Measurements from ENCODE around the gene SYNGR4.
A peak's percentile ranks its signal among the peaks of the same experiment; 100 is the strongest.

Gene SYNGR4

GRCh38 chr19:48395499-48395898 is 31.3 kb downstream of the SYNGR4 start:
- Mint-ChIP-seq H3K27me3 (peaks cover 10% of the 10 kb centered on the region), H3K27ac (no peak overlapping the region), H3K36me3 (no peaks in the 10 kb centered on the region), H3K4me3 (no peak overlapping the region), H3K9me3 (ENCODE audit: low read depth) (no peaks in the 10 kb centered on the region), H3K4me1 (ENCODE audit: low read depth) (peaks cover 45% of the 10 kb centered on the region)

- peaks cover 10% of the 10 kb centered on the region for H3K27me3 Mint-ChIP-seq
- H3K9me3 Mint-ChIP-seq (ENCODE audit: low read depth): no peaks in the 10 kb centered on the region
- no peak overlapping the region for H3K4me3 Mint-ChIP-seq
- no peak overlapping the region for H3K27ac Mint-ChIP-seq
- peaks cover 45% of the 10 kb centered on the region for H3K4me1 Mint-ChIP-seq (ENCODE audit: low read depth)
- H3K36me3 Mint-ChIP-seq: no peaks in the 10 kb centered on the region
Measured at GRCh38 chr19:48396016-48396823, 32.1 kb downstream of the SYNGR4 start.

- H3K4me1 Mint-ChIP-seq (ENCODE audit: low read depth): peaks cover 42% of the 10 kb centered on the region
- H3K4me3 Mint-ChIP-seq: no peak overlapping the region
- H3K36me3 Mint-ChIP-seq: no peaks in the 10 kb centered on the region
- no peaks in the 10 kb centered on the region for H3K9me3 Mint-ChIP-seq (ENCODE audit: low read depth)
- H3K27me3 Mint-ChIP-seq: peaks cover 10% of the 10 kb centered on the region
- H3K27ac Mint-ChIP-seq: no peak overlapping the region
Measured at GRCh38 chr19:48396824-48397176, 32.6 kb downstream of the SYNGR4 start.

GRCh38 chr19:48397263-48398101 is 33.3 kb downstream of the SYNGR4 start:
- Mint-ChIP-seq H3K27me3 (peaks cover 10% of the 10 kb centered on the region), H3K27ac (peak overlapping the region; percentile 85)

GRCh38 chr19:48398102-48398374 is 33.9 kb downstream of the SYNGR4 start:
- peak overlapping the region; percentile 91 for H3K4me3 Mint-ChIP-seq
- H3K9me3 Mint-ChIP-seq (ENCODE audit: low read depth): no peaks in the 10 kb centered on the region
- H3K36me3 Mint-ChIP-seq: no peaks in the 10 kb centered on the region
- H3K27me3 Mint-ChIP-seq: peaks cover 10% of the 10 kb centered on the region
- H3K27ac Mint-ChIP-seq: peak overlapping the region; percentile 85
- peaks cover 36% of the 10 kb centered on the region for H3K4me1 Mint-ChIP-seq (ENCODE audit: low read depth)

More at GRCh38 chr19:48397263-48398101, 33.3 kb downstream of the SYNGR4 start:
- Mint-ChIP-seq H3K9me3 (ENCODE audit: low read depth) (no peaks in the 10 kb centered on the region), H3K4me3 (peak overlapping the region; percentile 91), H3K4me1 (ENCODE audit: low read depth) (peaks cover 40% of the 10 kb centered on the region), H3K36me3 (no peaks in the 10 kb centered on the region)

GRCh38 chr19:48398375-48399235 is 34.4 kb downstream of the SYNGR4 start:
- H3K9me3 Mint-ChIP-seq (ENCODE audit: low read depth): no peaks in the 10 kb centered on the region
- peak overlapping the region; percentile 77 for H3K4me3 Mint-ChIP-seq
- peaks cover 39% of the 10 kb centered on the region for H3K4me1 Mint-ChIP-seq (ENCODE audit: low read depth)
- H3K27me3 Mint-ChIP-seq: peaks cover 10% of the 10 kb centered on the region
- peak overlapping the region; percentile 34 for H3K27ac Mint-ChIP-seq
- H3K36me3 Mint-ChIP-seq: no peaks in the 10 kb centered on the region

- H3K27ac Mint-ChIP-seq: no peak overlapping the region
- H3K36me3 Mint-ChIP-seq: no peaks in the 10 kb centered on the region
- H3K27me3 Mint-ChIP-seq: peaks cover 8% of the 10 kb centered on the region
- no peak overlapping the region for H3K4me3 Mint-ChIP-seq
- H3K9me3 Mint-ChIP-seq (ENCODE audit: low read depth): no peaks in the 10 kb centered on the region
- H3K4me1 Mint-ChIP-seq (ENCODE audit: low read depth): peaks cover 34% of the 10 kb centered on the region
Measured at GRCh38 chr19:48400018-48400742, 36.0 kb downstream of the SYNGR4 start.

- Mint-ChIP-seq H3K4me3 (no peak overlapping the region), H3K27ac (no peak overlapping the region), H3K27me3 (peaks cover 7% of the 10 kb centered on the region), H3K4me1 (ENCODE audit: low read depth) (peaks cover 25% of the 10 kb centered on the region), H3K9me3 (ENCODE audit: low read depth) (no peaks in the 10 kb centered on the region), H3K36me3 (no peaks in the 10 kb centered on the region)
Measured at GRCh38 chr19:48401287-48401686, 37.1 kb downstream of the SYNGR4 start.

- Mint-ChIP-seq H3K9me3 (ENCODE audit: low read depth) (no peaks in the 10 kb centered on the region), H3K36me3 (no peaks in the 10 kb centered on the region), H3K4me1 (ENCODE audit: low read depth) (peaks cover 15% of the 10 kb centered on the region), H3K27ac (no peak overlapping the region), H3K4me3 (no peak overlapping the region), H3K27me3 (peaks cover 8% of the 10 kb centered on the region)
Measured at GRCh38 chr19:48403606-48404005, 39.4 kb downstream of the SYNGR4 start.

GRCh38 chr19:48405010-48405659 is 41.0 kb downstream of the SYNGR4 start:
- H3K4me3 Mint-ChIP-seq: no peak overlapping the region
- H3K36me3 Mint-ChIP-seq: no peaks in the 10 kb centered on the region
- H3K27ac Mint-ChIP-seq: no peak overlapping the region
- H3K27me3 Mint-ChIP-seq: peaks cover 8% of the 10 kb centered on the region
- H3K4me1 Mint-ChIP-seq (ENCODE audit: low read depth): peaks cover 7% of the 10 kb centered on the region
- no peaks in the 10 kb centered on the region for H3K9me3 Mint-ChIP-seq (ENCODE audit: low read depth)

- Mint-ChIP-seq H3K4me3 (no peak overlapping the region), H3K4me1 (ENCODE audit: low read depth) (peaks cover 5% of the 10 kb centered on the region), H3K27me3 (peaks cover 8% of the 10 kb centered on the region), H3K27ac (no peak overlapping the region), H3K9me3 (ENCODE audit: low read depth) (no peaks in the 10 kb centered on the region), H3K36me3 (no peaks in the 10 kb centered on the region)
Measured at GRCh38 chr19:48405850-48406249, 41.7 kb downstream of the SYNGR4 start.

GRCh38 chr19:48413879-48414587 is 49.9 kb downstream of the SYNGR4 start:
- H3K4me3 Mint-ChIP-seq: no peak overlapping the region
- no peaks in the 10 kb centered on the region for H3K9me3 Mint-ChIP-seq (ENCODE audit: low read depth)
- H3K4me1 Mint-ChIP-seq (ENCODE audit: low read depth): peaks cover 17% of the 10 kb centered on the region
- H3K36me3 Mint-ChIP-seq: no peaks in the 10 kb centered on the region
- H3K27me3 Mint-ChIP-seq: peaks cover 3% of the 10 kb centered on the region
- no peak overlapping the region for H3K27ac Mint-ChIP-seq

- H3K27ac Mint-ChIP-seq: no peak overlapping the region
- H3K4me3 Mint-ChIP-seq: no peak overlapping the region
- peaks cover 3% of the 10 kb centered on the region for H3K27me3 Mint-ChIP-seq
- H3K9me3 Mint-ChIP-seq (ENCODE audit: low read depth): no peaks in the 10 kb centered on the region
- H3K36me3 Mint-ChIP-seq: no peaks in the 10 kb centered on the region
- H3K4me1 Mint-ChIP-seq (ENCODE audit: low read depth): peaks cover 20% of the 10 kb centered on the region
Measured at GRCh38 chr19:48415395-48415794, 51.2 kb downstream of the SYNGR4 start.

All from activated naive CD8-positive, alpha-beta T cell (primary cell).